Breast epithelium (tissue), 3 donors: ENCODE measurements around the gene LMTK2.

ENCODE experiments used
- CTCF ChIP-seq, 3 donors: fragments of 450-650 bp; IDR thresholded peaks; one replicate each; pipeline ENCODE4 v1.5.1; 2016 to 2017; ENCODE audit warnings: antibody characterized with exemption in 3 of 3, mild to moderate bottlenecking in 3 of 3, moderate library complexity in 3 of 3
- POLR2AphosphoS5 ChIP-seq, 3 donors: sonication (generic); formaldehyde crosslinking; IDR thresholded peaks; one replicate each; pipeline ENCODE4 v1.6.1; 2017; ENCODE audit warnings: antibody characterized with exemption in 3 of 3

GRCh38 chr7:98256431-98256830, 149.8 kb downstream of the LMTK2 start:
- TF ChIP-seq CTCF (IDR thresholded peaks at IDR 0.05) (no peak), POLR2AphosphoS5 (IDR thresholded peaks at IDR 0.05) (no peak)
